ENCODE measurements around the gene CUBN.

Gene CUBN

DNA sequence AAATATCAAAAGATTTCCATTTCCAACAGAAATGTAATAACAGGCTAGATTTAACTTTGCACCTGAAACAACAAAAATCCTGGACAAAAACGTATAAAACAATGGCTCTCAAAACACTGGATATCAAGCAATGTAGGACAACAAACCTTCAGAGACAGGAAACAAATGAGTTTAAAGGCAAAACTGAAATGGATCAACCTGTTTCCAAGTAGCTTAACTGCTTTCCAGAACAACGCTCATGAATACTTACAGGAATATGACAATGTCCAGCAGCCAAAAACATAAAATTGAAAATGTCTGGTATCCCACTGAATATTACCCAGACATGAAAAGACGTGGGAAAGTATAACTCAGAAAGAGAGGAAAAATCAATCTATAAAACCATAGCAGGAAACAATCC lies 62.8 kb downstream of the CUBN start:
- DNase-seq: no peak

- no peak for DNase-seq
Measured at GRCh38 chr10:17066000-17066399, 63.6 kb downstream of the CUBN start.

DNA sequence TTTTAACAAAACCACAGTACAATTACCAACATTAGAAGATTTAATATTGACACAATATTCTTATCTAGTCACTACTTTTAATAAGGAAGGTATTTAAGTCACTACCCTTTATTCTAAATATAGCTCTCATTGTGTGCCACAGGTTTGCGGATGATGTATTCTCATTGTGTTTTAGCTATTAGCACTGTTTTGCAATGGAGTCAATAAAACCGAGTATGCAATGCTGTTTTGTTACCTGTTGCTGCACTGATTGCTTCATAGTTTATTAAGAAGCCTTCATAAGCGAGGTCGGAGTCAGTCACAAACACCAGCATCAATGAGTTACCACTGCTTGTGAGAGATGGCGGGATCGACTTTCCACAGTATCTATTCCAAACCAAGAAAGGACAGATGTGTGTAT lies 64.3 kb downstream of the CUBN start:
- DNase-seq: no peak

GRCh38 chr10:17064435-17064834 lies 65.2 kb downstream of the CUBN start:
- DNase-seq: no peak

GRCh38 chr10:17062955-17063484 lies 66.6 kb downstream of the CUBN start:
- DNase-seq: no peak

DNA sequence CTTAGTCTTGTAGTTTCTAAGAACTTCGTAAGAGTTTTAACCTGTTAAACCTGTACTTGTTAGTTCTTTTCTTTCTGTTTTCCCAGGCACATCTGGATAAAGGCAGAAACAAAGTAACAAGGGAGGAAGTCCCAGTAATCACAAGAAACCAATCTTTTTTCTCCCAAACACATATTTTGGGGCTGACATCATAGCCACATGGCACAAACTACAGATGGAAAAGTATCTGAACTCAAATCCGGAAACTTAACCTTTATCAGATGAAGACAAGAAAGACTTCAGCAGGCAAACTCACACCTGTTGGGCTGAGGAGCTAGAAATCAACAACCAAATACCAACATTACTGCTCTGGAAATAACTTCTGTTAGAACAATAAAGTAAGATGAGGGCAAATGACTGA lies 67.1 kb downstream of the CUBN start:
- no peak for DNase-seq

DNA sequence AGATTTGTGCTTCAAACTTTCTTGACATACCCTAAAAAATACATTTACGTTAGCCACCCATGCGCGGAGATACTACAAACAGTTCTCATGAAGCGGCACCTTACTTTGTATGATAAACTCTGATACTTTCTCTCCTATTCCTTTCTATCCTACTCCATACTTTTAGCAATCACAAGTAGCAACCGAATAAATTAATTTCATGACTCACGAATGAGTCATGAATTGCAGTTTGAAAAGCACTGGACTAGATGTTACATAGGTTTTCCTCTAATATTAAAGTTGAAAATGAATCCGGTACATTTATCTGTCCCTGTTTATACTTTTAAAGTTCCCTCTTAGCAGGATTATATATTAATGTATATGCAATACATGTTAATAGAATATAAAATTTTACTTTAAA lies 67.6 kb downstream of the CUBN start:
- no peak for DNase-seq

GRCh38 chr10:17061418-17061817 lies 68.2 kb downstream of the CUBN start:
- DNase-seq: no peak

- no peak for DNase-seq
Measured at GRCh38 chr10:17060289-17060688, 69.3 kb downstream of the CUBN start.

- DNase-seq: no peak
Measured at GRCh38 chr10:17059197-17059688, 70.4 kb downstream of the CUBN start.

DNA sequence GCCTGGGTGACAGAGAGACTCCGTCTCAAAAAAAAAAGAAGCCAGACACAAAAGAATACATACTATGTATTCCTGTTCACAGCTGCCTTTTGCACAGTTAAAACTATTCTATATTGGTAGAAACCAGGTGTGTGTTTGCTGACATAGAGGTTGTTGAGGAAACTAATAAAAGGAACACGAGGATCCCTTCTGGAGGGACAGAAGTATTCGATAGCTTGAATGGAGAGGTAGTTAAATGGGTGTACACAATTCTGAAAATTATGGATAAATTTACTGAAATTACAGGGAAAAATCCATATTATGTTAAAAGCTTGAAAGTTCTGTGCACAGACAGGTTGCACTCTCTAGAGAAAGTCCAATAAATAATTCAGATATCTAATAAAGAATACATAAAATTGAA lies 71.5 kb downstream of the CUBN start:
- no peak for DNase-seq

DNA sequence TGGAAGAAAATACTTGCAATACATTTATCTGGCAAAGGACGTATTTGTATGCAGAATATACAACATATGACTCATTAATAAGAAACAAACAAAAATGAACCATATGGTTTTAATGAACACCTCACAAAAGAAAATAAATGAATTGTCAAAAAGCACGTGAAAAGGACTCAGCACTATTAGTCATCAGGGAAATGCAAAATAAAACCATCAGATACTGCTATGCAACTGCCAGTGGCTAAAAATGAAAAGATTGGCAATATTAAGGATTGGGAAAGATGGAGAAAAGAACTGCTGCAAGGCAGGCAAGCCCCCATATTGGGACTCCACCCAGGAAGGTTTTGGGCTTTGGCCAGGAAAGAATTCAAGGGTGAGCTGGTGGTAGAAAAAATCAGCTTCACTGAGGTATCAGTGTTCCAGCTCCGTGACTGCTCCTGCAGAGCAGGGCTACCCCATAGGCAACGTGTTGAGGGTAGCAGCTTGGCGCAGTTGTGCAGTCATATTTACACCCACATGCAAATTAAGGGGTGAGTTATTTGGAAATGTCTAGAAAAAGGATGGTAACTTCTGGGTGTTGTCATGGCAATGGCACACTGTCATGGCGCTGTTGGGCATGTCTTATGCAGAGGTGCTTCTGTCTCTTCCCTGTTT lies 72.7 kb downstream of the CUBN start:
- DNase-seq: no peak

DNA sequence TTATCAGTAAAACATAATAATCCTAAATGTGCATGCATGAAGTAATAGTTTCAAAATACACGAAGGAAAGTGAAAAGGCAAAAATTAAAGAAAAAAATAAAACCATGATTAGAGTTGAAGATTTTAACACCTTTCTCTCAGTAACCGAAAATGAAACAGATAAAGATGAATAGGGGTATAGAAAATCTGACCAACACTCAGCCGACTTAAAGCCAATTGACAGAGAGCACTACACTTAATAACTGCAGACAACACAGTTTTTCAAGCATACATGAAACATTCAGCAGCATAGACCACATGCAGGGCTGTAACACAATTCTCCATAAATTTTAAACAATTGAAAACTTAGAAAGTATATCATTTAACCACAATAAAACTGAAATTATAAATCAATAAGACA lies 76.1 kb downstream of the CUBN start:
- no peak for DNase-seq

- DNase-seq: no peak
Measured at GRCh38 chr10:17053061-17053460, 76.5 kb downstream of the CUBN start.

- DNase-seq: no peak
Measured at GRCh38 chr10:17051851-17052250, 77.8 kb downstream of the CUBN start.

- DNase-seq: no peak
Measured at GRCh38 chr10:17049195-17049594, 80.4 kb downstream of the CUBN start.

GRCh38 chr10:17047908-17048307 lies 81.7 kb downstream of the CUBN start:
- no peak for DNase-seq

DNA sequence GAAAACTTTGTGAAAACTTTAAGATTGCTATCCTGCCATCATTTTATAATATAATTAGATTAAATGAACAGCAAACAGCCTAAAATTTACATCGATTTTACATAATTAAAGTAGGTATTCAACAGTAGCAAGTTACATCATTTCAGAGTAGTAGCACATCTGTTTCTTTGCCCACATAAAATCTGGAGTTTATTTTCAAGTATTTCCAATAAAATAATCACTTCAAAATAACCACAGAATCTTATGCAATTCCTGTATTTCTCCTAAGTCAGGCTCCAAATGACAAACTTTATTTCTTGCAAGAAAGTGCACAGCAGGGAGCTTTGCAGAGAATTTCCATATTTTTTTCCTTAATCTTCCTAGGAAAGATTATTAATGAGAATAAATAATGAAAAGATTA lies 82.6 kb downstream of the CUBN start:
- no peak for DNase-seq

DNA sequence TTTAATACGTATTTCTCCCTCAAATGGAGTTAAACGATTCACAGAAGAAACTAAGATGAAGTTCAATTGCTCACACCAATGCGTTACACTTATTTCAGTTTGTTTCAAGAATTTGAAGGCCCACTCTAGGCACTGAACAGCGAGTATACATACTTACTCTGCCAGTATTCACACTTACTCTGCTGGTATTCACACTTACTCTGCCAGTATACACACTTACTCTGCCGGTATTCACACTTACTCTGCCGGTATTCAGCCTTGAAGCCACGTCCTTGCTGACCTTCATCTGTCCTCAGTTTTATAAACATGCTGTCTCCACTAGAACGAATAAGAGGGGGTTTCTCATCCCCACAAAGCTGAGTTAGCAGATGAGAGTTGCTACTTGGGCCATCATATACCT lies 86.0 kb downstream of the CUBN start:
- DNase-seq: no peak

DNA sequence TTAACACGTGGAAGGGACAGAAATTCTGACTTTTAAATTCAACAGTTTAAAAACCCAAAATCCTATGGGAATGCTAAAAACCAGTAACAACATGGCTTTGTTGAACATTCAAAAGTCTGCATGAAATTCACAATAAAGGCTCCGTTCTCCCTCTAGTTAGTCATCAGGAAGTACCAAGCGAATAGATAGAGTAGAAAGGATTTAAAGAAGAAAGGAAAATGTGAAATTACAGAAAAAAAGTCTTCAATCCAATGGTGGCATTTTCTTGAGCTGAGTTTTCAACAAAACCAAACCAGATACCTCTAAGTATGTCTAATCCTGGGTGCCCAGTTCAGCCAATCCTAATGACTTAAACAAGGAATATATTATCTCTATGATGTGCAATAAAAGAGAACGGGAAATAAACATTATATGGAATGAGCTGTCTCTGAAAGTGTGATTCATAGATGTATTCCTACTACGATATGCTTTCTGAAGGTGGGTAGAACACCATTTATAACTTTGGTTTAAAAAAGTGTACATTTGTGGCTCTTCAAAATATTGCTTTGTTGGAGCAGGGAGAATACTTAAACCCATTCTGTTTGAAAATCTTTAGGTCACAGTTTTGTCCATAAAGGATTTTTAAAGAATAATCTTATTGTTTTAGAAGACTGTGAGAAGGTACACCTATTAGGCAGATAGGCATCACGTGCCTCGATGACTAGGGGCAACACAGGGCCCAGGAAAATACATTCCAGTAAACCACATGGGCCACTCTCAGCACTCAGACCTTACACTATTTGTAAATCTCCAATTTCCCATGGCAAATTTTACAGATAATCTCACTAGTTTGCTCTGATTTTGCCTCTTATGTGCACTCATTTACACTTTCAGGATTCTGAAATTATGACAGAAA lies 87.7 kb downstream of the CUBN start:
- no peak for DNase-seq

DNA sequence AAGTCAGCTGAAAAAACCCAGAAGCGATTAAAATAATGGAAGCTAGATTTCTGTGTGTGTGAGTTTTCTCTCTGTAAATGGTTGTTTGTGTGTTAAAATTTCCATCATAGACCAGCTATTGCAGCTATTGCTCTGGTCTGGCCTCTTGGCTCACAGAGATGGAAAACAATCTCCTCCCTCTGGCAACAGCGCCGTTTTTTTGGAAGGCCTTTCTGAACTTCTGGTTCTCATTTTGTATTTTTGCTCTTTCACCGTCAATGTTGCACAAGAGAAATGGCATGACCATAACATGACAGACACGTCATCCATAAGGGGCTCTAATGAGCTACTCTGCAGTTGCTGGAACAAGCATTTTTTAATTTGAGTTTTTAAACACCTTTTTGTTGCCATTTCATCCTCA lies 91.0 kb downstream of the CUBN start:
- DNase-seq: no peak

DNA sequence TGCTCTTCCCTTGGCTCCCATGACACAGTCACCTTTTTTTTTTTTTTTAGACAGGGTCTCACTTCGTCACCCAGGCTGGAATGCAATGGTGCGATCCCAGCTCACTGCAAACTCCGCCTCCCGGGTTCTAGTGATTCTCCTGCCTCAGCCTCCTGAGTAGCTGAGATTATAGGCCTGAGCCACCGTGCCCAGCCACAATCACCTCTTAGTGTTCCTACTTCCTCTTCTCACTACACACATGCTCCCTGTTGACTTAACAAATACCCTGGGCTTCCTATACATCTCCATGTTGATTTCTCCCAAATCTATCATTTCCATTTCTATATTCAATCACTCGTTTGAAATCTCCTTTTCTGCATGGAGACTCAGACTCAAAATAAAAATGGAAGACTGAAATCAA lies 91.7 kb downstream of the CUBN start:
- DNase-seq: no peak

- no peak for DNase-seq
Measured at GRCh38 chr10:17035446-17035845, 94.2 kb downstream of the CUBN start.
